Peyer's patch (tissue), 4 donors: ENCODE measurements around the gene EPS8. TPM values are rescaled to one million over a fixed set of nuclear protein-coding genes. Genes with fewer than 3 reads are reported as not detected.

ENCODE experiments used
- DNase-seq, 3 donors: peaks; one replicate each; pipeline ENCODE4 v3.0.0-alpha.2; 2017 to 2019
- H3K27ac ChIP-seq, 4 donors: fragments of 200-600 bp; sonication (generic); one replicate each; pipeline ENCODE4 v1.5.1; 2016 to 2019
- H3K27me3 ChIP-seq, 2 donors: fragments of 200-600 bp; sonication (generic); one replicate each; pipeline ENCODE4 v1.5.1; 2019
- H3K36me3 ChIP-seq, 3 donors: fragments of 200-600 bp; sonication (generic); one replicate each; pipeline ENCODE4 v1.5.1; 2016 to 2019
- H3K4me1 ChIP-seq, 4 donors: fragments of 200-600 bp; sonication (generic); one replicate each; pipeline ENCODE4 v1.5.1; 2016 to 2019
- H3K4me3 ChIP-seq, 4 donors: fragments of 200-600 bp; sonication (generic); 1 replicate in 3 of 4; 2 replicates in 1 of 4; pipeline ENCODE4 v1.5.1; 2016 to 2019; ENCODE audit warnings: mild to moderate bottlenecking in 1 of 4
- H3K9me3 ChIP-seq, 4 donors: fragments of 200-600 bp; sonication (generic); one replicate each; pipeline ENCODE4 v1.5.1; 2016 to 2019; ENCODE audit warnings: mild to moderate bottlenecking in 1 of 4
- POLR2A ChIP-seq, 2 donors: fragments of 450-650 bp; IDR thresholded peaks; one replicate each; pipeline ENCODE4 v1.5.1; 2017; ENCODE audit warnings: antibody characterized with exemption in 2 of 2, mild to moderate bottlenecking in 2 of 2, moderate library complexity in 2 of 2
- total RNA-seq, 4 donors: library from RNA; depleted of rRNA; stranded (reverse); fragments of >200 nt; gene quantifications; one replicate each; pipeline ENCODE4 v1.1.0, GENCODE V29; 2016
- TF ChIP-seq, protein P1 (sequence below), 6 experiments: fragments of 450-650 bp in 4 of 6; fragments of 200-600 bp in 2 of 6; sonication (generic) in 1 of 6; IDR thresholded peaks; one replicate each; pipeline ENCODE4 v1.5.1; 2017 to 2019; ENCODE audit warnings: antibody characterized with exemption in 6 of 6, mild to moderate bottlenecking in 3 of 6, moderate library complexity in 1 of 6

The EPS8 gene
- total RNA-seq, 4 donors from 2014 or later, result 57.8 to 168 (median 129) TPM

DNA sequence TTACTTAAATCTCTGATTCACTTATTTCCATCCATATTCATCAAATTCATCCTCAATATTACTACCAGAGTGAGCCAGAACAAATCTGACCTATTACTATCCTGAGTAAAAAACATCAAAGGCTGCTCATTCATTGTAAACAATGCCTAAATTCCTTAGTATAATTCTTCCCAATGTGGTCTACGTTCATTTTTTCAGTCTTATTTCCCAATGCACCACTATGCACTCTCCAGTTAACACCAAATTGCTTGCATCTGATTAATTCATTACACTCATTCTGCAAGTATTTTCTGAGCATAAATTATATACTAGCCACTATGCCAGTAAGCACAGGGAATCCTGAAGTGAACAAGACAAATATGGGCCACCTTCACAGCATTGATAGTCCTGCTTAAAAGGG is 110.0 kb downstream of the EPS8 start:
- TF ChIP-seq, protein P1, sequence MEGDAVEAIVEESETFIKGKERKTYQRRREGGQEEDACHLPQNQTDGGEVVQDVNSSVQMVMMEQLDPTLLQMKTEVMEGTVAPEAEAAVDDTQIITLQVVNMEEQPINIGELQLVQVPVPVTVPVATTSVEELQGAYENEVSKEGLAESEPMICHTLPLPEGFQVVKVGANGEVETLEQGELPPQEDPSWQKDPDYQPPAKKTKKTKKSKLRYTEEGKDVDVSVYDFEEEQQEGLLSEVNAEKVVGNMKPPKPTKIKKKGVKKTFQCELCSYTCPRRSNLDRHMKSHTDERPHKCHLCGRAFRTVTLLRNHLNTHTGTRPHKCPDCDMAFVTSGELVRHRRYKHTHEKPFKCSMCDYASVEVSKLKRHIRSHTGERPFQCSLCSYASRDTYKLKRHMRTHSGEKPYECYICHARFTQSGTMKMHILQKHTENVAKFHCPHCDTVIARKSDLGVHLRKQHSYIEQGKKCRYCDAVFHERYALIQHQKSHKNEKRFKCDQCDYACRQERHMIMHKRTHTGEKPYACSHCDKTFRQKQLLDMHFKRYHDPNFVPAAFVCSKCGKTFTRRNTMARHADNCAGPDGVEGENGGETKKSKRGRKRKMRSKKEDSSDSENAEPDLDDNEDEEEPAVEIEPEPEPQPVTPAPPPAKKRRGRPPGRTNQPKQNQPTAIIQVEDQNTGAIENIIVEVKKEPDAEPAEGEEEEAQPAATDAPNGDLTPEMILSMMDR (IDR thresholded peaks at IDR 0.05), result no peak
- no peak for TF ChIP-seq POLR2A (IDR thresholded peaks at IDR 0.05)
- Histone ChIP-seq H3K36me3 (no peaks in the 10 kb centered on the region), H3K27me3 (no peaks in the 10 kb centered on the region), H3K4me3 (no peak overlapping the region), H3K4me1 (no peaks in the 10 kb centered on the region), H3K27ac (no peak overlapping the region), H3K9me3 (no peaks in the 10 kb centered on the region)
- DNase-seq, result no peak

DNA sequence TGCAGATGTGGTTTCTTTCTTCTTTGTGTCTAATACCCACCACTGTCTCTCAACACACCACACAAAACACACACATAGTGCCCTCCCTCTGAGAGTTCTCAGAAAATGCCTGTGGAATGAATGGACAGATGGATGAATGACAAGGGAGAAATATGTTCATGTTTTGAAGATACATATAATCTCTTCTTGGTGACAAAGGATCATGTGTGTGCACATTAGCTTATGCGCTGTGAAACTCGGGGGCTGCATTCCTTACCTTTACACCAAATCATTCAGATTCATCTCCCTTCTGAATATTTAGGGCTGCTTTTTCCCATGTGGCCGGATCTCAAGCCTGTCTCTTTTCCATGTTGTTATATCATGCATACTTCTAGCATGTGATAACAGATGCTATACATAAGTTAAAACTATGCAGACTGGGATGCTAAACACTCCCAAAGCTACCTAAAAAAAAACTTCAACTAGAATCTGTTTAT is 111.4 kb downstream of the EPS8 start:
- TF ChIP-seq POLR2A (IDR thresholded peaks at IDR 0.05), result no peak
- TF ChIP-seq, protein P1 (IDR thresholded peaks at IDR 0.05), result no peak
- Histone ChIP-seq H3K27me3 (no peaks in the 10 kb centered on the region), H3K27ac (no peak overlapping the region), H3K36me3 (no peaks in the 10 kb centered on the region), H3K9me3 (no peaks in the 10 kb centered on the region), H3K4me3 (no peak overlapping the region), H3K4me1 (no peaks in the 10 kb centered on the region)
- no peak for DNase-seq

DNA sequence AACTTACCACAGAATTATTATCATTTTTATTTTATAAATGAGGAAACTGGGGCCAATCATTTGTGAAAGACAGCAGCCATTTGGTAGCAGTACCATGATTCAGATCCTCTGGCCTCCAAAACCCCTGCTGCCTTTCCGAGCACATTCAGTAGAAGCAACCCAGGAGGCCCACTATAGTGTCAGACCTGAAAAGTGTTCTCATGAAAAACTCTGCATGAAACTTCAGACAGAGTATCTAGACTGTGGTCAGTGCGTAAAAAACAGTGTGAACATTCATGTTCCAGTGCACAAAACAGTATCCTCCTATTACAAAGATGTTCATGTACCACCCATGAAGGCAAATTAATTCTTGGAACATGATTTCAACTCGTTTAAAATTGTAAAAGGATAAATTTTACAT is 112.0 kb downstream of the EPS8 start:
- Histone ChIP-seq H3K4me3 (no peak overlapping the region), H3K9me3 (no peaks in the 10 kb centered on the region), H3K27me3 (no peaks in the 10 kb centered on the region), H3K27ac (no peak overlapping the region), H3K4me1 (no peaks in the 10 kb centered on the region), H3K36me3 (no peaks in the 10 kb centered on the region)
- DNase-seq, result no peak
- TF ChIP-seq POLR2A (IDR thresholded peaks at IDR 0.05), result no peak
- TF ChIP-seq, protein P1 (IDR thresholded peaks at IDR 0.05), result no peak

DNA sequence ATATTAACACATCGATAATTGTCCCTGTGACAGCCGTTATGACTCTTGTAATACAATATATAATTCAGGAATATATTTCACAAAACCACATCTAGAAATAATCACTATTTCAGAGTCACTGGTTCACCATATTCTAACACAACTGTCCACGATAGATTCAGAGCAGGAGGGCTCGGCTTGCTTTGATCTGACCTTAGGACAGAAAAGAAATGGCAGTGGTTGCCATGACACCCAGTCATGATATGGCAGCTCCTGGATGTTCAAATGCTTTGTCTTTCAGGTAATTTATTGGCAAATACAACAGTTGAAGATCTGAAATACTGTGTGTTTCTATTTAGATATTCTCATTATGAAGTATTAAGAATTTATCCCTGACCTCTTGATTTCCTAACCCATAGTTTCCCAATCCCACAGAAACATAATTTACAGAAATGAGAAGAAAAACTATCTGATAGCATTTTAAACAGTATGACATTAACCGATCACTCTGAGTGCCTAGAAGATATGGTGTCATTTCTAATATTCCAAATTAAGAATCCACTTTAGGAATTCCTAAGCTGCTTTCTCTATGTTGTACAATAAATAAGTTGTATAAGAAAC is 116.4 kb downstream of the EPS8 start:
- TF ChIP-seq, protein P1 (IDR thresholded peaks at IDR 0.05), result no peak
- no peak for TF ChIP-seq POLR2A (IDR thresholded peaks at IDR 0.05)

DNA sequence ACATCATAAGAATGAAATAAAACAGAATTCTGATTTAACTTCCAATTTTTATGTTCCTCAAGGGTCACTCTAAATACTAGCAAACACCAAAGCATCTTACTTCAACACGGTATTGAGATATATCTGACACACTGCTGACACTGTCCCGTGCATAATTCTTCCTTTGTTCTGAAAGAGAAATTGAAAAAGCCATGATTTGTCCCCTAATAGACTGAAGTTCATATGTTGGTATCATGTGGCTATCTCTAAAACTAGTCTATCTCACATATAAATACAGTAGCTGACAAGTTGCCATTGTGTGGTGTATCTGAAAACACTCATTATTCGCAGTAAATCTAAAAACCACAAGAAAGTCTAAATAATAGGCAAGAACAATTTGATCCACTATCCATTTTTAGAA is 118.4 kb downstream of the EPS8 start:
- Histone ChIP-seq H3K27ac (no peak overlapping the region), H3K9me3 (no peaks in the 10 kb centered on the region), H3K4me1 (no peaks in the 10 kb centered on the region), H3K36me3 (peaks cover 0 to 15% (median 0%) of the 10 kb centered on the region in 3 donors), H3K27me3 (no peaks in the 10 kb centered on the region), H3K4me3 (no peak overlapping the region)
- no peak for DNase-seq
- TF ChIP-seq POLR2A (IDR thresholded peaks at IDR 0.05), result no peak

More for the DNA sequence above, 116.4 kb downstream of the EPS8 start:
- H3K27me3 ChIP-seq, result no peaks in the 10 kb centered on the region
- no peak overlapping the region for H3K4me3 ChIP-seq
- no peaks in the 10 kb centered on the region for H3K4me1 ChIP-seq
- DNase-seq, result no peak
- no peaks in the 10 kb centered on the region for H3K9me3 ChIP-seq
- no peak overlapping the region for H3K27ac ChIP-seq
- H3K36me3 ChIP-seq, result peaks cover 0 to 3% (median 0%) of the 10 kb centered on the region in 3 donors

DNA sequence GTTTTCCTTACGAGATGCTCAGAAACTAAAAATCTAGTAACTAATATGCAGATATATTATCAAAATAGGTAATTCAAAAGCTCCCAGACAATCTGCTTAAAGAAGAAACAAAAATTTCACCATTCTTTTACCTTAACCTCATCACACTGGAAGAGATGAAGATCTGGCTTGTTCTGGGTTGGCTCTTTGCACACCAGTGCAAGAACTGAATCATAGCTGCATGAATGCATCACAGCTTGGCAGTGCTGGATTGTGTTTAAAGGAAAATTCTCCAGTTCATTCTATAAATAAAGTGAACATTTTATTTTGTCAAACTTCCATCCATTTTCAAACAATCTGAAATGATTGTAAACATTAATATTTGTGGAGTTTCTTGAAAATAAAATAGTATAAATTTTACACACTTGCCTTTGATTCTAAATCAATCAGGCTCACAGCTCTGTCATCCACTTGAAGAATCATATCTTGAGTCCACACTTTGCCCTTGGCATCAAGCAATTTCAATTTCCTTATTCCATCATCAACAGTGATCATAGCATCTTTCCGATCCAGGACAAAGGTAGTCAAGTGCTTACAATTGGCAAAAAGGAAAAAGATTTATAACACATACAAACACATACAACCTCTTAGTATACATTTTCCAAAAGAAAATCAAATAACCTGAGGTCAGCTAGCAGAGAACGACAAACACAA is 119.8 kb downstream of the EPS8 start:
- TF ChIP-seq, protein P1 (IDR thresholded peaks at IDR 0.05), result no peak
- no peak for TF ChIP-seq POLR2A (IDR thresholded peaks at IDR 0.05)
- H3K27me3 ChIP-seq, result no peaks in the 10 kb centered on the region
- no peaks in the 10 kb centered on the region for H3K9me3 ChIP-seq
- no peak overlapping the region for H3K4me3 ChIP-seq
- no peaks in the 10 kb centered on the region for H3K4me1 ChIP-seq
- no peak for DNase-seq
- peaks cover 0 to 22% (median 0%) of the 10 kb centered on the region in 3 donors for H3K36me3 ChIP-seq
- H3K27ac ChIP-seq, result no peak overlapping the region
